Measurements from ENCODE around the gene PON3. TPM values are rescaled to one million over a fixed set of nuclear protein-coding genes. Genes with fewer than 3 reads are reported as not detected.

Gene PON3
- total RNA-seq, 2 experiments from 2014 or later = not detected

DNA sequence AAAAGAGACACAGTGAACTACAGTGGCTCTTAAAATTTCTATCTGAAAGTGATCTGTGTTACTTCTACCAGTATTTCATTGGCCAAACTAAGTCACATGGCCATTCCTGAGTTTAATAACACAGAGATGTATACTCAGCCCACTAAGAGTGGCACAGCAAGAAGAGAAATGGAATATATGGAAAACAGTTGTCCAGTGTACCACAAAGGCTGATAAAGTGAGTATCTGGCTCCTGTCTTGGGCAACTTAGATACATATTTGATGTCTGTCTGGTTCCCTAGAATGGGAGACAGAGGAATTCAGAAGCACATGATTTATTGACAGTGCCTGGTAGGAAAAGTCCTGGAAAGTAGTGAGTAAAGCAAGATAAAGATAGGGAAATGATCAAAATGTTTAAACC, 61.7 kb downstream of the PON3 start:
- H3K36me3 Mint-ChIP-seq (ENCODE audit: low read depth) = no peaks in the 10 kb centered on the region
- H3K9me3 Mint-ChIP-seq (ENCODE audit: low read depth) = no peaks in the 10 kb centered on the region
- ChIA-PET POLR2A (no interaction called here), CTCF (no interaction called here)
- no peak for ATAC-seq
- H3K27ac Mint-ChIP-seq = no peak overlapping the region
- peaks cover 12% of the 10 kb centered on the region for H3K4me1 Mint-ChIP-seq
- no peak for DNase-seq
- intact Hi-C loops (cut with DNase I, micrococcal nuclease) = no loop called here
- no peak overlapping the region for H3K4me3 Mint-ChIP-seq
- no peaks in the 10 kb centered on the region for H3K27me3 Mint-ChIP-seq

GRCh38 chr7:95330961-95331337, 65.2 kb downstream of the PON3 start:
- Mint-ChIP-seq H3K9me3 (ENCODE audit: low read depth) (no peaks in the 10 kb centered on the region), H3K27me3 (peaks cover 7% of the 10 kb centered on the region), H3K36me3 (ENCODE audit: low read depth) (no peaks in the 10 kb centered on the region), H3K27ac (peak overlapping the region; percentile 63), H3K4me1 (peaks cover 12% of the 10 kb centered on the region), H3K4me3 (peak overlapping the region; percentile 38)
- no peak for DNase-seq
- ChIA-PET CTCF (interaction anchor here (1.8 kb wide), 1 partner anchor 145 kb away, joined by 4 read pairs; no protein-coding TSS in a partner anchor), POLR2A (no interaction called here)
- intact Hi-C loops (cut with DNase I, micrococcal nuclease) = no loop called here
- peak; percentile 18 for ATAC-seq

DNA sequence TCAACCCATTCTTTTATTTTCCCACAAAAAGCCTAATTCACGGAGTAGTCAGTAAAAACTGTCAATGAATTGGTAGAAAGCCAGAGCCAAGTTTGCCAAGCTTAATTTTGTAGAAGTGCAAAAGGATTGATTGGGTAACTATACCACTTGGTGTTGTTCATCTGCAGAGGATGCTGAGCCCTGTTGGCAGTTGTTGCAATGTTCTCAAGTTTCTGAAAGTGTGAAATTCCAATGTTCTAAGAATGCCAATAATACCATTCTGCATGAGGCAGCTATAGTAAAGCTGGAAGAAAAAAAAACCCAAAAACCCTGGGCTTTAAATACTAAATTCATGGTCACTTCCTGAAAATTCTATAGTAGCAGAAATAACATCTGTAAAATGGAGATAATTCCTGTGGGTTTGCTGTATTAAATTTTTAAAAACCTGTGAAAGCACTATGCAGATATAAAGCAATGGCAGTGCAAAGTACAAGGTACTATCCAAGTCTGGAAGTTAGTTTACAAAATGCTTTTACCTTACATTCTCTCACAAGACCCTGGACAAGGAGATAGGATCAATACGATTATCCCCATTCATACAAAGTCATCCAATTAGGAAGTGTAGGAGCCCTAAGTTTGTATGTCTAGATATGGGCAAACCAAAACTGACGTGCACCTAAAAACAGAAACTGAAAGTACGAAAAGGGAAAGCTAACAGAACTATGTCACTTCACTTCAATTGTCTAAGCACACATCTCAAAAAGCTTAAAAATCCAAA, 65.8 kb downstream of the PON3 start:
- H3K9me3 Mint-ChIP-seq (ENCODE audit: low read depth) = no peaks in the 10 kb centered on the region
- DNase-seq (no peak), ATAC-seq (peak; percentile 78)
- intact Hi-C loops (cut with DNase I, micrococcal nuclease) = no loop called here
- ChIA-PET POLR2A (no interaction called here), CTCF (interaction anchor here (0.6 to 1.8 kb wide), 2 partner anchors 106 to 146 kb away, joined by 3 to 4 read pairs; no protein-coding TSS in a partner anchor)
- H3K36me3 Mint-ChIP-seq (ENCODE audit: low read depth) = no peaks in the 10 kb centered on the region
- H3K27ac Mint-ChIP-seq = peak overlapping the region; percentile 63
- peak overlapping the region; percentile 38 for H3K4me3 Mint-ChIP-seq
- H3K4me1 Mint-ChIP-seq = peaks cover 12% of the 10 kb centered on the region
- H3K27me3 Mint-ChIP-seq = peaks cover 10% of the 10 kb centered on the region

- CTCF ChIA-PET = no interaction called here
- intact Hi-C loops (cut with DNase I, micrococcal nuclease) = no loop called here
- Mint-ChIP-seq H3K4me3 (no peak overlapping the region), H3K36me3 (ENCODE audit: low read depth) (no peaks in the 10 kb centered on the region), H3K9me3 (ENCODE audit: low read depth) (no peaks in the 10 kb centered on the region), H3K4me1 (peaks cover 18% of the 10 kb centered on the region), H3K27ac (no peak overlapping the region), H3K27me3 (peaks cover 15% of the 10 kb centered on the region)
- POLR2A ChIA-PET = no interaction called here
- DNase-seq (no peak), ATAC-seq (no peak)
Measured at GRCh38 chr7:95327356-95327755, 68.8 kb downstream of the PON3 start.

DNA sequence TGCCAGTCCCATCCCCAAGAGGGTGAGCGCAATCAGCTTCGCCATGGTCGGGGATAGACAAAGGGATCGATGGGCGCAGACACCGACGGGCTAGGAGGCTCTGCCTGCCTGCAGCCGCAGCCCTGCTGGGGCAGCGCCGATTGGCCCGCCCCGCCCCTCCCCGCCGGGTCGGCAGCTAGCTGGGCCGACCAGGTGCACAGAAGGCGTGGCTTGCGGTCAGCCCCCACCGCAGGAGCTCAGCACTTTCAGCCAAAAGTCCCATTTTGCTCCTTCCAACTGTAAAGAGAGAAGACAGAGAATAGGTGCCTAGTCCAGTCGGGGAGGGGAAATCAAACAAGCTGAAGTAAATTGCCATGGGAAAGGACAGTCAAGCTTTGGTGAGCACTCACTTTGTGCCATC, 71.7 kb downstream of the PON3 start, which contains the start of gene PON1:
Gene PON1, minus strand, starts transcription at position 102 of the 400 bp plus-strand sequence. Its CDS starts 57 bp downstream, at position 45.
- Mint-ChIP-seq H3K27ac (no peak within 1 kb of the TSS), H3K4me3 (no peak within 1 kb of the TSS), H3K9me3 (ENCODE audit: low read depth) (no peaks in the 10 kb centered on the region), H3K4me1 (peaks cover 6% of the 10 kb centered on the region), H3K27me3 (peaks cover 15% of the 10 kb centered on the region), H3K36me3 (ENCODE audit: low read depth) (no peaks in the 10 kb centered on the region)
- intact Hi-C loops (cut with DNase I, micrococcal nuclease) = no loop called here
- ATAC-seq (peak; percentile 69), DNase-seq (peak; percentile 49)
- ChIA-PET POLR2A (no interaction called here), CTCF (interaction anchor here (0.9 to 1.0 kb wide), 2 partner anchors 11 to 111 kb away, joined by 3 read pairs; no protein-coding TSS in a partner anchor)

DNA sequence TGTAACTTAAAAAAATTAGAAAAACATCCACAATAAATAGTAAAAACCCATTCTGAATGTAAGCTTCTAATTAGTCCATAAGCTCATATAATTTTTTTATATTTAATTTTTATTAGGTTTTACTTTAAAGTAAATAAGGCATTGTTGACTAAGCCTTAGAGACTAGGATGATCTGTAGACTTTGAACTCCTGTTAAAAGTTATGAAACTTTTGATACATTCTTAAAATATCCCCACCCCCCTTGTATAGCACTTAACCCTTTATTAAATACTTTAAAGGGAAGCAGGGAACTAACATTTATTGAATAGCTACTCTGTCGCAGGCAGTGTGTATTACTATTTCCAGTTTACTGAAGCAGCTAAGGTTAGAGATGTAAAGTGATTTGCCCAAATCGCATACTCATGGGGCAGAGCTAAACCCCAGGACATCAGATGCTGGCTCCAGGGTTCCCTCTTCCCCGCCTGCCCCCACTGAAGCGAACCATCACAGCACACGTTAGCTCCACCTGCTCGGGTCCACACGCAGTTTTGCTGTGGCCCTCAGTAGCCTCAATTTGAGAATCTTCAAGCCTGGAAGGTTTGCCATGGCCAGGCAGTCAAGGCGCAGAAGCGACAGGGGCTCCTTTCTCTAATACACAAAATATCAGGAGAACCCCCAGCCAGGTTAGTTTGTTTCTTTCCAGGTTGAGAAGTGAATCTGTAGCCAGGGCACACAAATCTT, 72.6 kb downstream of the PON3 start:
- intact Hi-C loops (cut with DNase I, micrococcal nuclease) = no loop called here
- CTCF ChIA-PET = interaction anchor here (0.7 to 1.0 kb wide), 3 partner anchors 12 to 217 kb away, joined by 3 read pairs; no protein-coding TSS in a partner anchor
- ATAC-seq = no peak

DNA sequence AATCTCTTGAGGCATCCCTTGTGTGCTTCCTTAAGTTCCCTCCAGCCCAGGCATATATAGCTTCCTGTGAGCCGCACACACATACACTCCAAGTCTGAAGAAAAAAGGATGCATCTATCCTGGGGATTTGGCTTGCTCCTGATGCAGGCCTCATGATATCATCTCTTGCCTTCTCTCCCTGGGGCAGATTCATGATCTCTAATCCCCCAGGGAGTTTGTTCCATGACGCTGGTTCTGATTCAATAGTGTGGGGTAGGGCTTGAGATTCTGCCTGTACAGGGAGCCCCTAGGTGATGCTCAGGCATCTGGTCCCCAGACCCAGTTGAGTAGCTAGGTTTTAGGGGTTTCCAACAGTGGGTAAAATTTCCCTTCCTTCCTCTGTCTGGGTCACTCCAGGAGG, 73.3 kb downstream of the PON3 start:
- ATAC-seq (no peak), DNase-seq (no peak)
- Mint-ChIP-seq H3K36me3 (ENCODE audit: low read depth) (no peaks in the 10 kb centered on the region), H3K4me1 (peaks cover 6% of the 10 kb centered on the region), H3K9me3 (ENCODE audit: low read depth) (no peaks in the 10 kb centered on the region), H3K27me3 (peaks cover 10% of the 10 kb centered on the region), H3K4me3 (no peak overlapping the region), H3K27ac (no peak overlapping the region)
- CTCF ChIA-PET = interaction anchor here (0.7 to 1.0 kb wide), 2 partner anchors 27 to 217 kb away, joined by 3 read pairs; no protein-coding TSS in a partner anchor
- intact Hi-C loops (cut with DNase I, micrococcal nuclease) = no loop called here
- POLR2A ChIA-PET = no interaction called here

More for the DNA sequence above, 72.6 kb downstream of the PON3 start:
- peaks cover 6% of the 10 kb centered on the region for H3K4me1 Mint-ChIP-seq
- no peak for DNase-seq
- H3K36me3 Mint-ChIP-seq (ENCODE audit: low read depth) = no peaks in the 10 kb centered on the region
- no peak overlapping the region for H3K4me3 Mint-ChIP-seq
- no peaks in the 10 kb centered on the region for H3K9me3 Mint-ChIP-seq (ENCODE audit: low read depth)
- POLR2A ChIA-PET = no interaction called here
- H3K27ac Mint-ChIP-seq = no peak overlapping the region
- peaks cover 10% of the 10 kb centered on the region for H3K27me3 Mint-ChIP-seq

- H3K36me3 Mint-ChIP-seq (ENCODE audit: low read depth) = no peaks in the 10 kb centered on the region
- POLR2A ChIA-PET = no interaction called here
- ATAC-seq (no peak), DNase-seq (no peak)
- CTCF ChIA-PET = no interaction called here
- H3K4me1 Mint-ChIP-seq = peaks cover 6% of the 10 kb centered on the region
- H3K27me3 Mint-ChIP-seq = peaks cover 10% of the 10 kb centered on the region
- H3K9me3 Mint-ChIP-seq (ENCODE audit: low read depth) = no peaks in the 10 kb centered on the region
- H3K27ac Mint-ChIP-seq = no peak overlapping the region
- H3K4me3 Mint-ChIP-seq = no peak overlapping the region
- intact Hi-C loops (cut with DNase I, micrococcal nuclease) = no loop called here
Measured at GRCh38 chr7:95322396-95322795, 73.8 kb downstream of the PON3 start.

DNA sequence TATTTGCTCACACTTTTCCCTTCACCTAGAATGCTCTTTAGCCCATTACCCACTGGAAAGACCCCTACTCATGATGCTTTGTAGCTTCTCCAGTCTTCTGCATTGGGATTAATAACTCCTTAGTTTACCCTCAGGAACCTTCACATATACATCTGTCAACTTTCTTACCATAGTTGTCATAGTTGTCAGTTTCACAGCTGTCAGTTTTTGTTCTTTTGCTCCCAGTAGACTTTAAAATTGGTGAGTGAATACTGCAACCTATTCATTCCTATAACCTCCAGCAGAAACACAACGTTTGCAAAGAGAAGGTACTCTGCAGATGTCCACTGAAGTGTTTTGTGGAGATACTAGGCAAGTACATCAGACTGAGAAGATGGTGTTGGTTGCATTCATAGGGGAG, 74.5 kb downstream of the PON3 start:
- DNase-seq (no peak), ATAC-seq (no peak)
- H3K27ac Mint-ChIP-seq = no peak overlapping the region
- peaks cover 10% of the 10 kb centered on the region for H3K27me3 Mint-ChIP-seq
- peaks cover 6% of the 10 kb centered on the region for H3K4me1 Mint-ChIP-seq
- intact Hi-C loops (cut with DNase I, micrococcal nuclease) = no loop called here
- H3K9me3 Mint-ChIP-seq (ENCODE audit: low read depth) = no peaks in the 10 kb centered on the region
- CTCF ChIA-PET = no interaction called here
- no peak overlapping the region for H3K4me3 Mint-ChIP-seq
- POLR2A ChIA-PET = no interaction called here
- no peaks in the 10 kb centered on the region for H3K36me3 Mint-ChIP-seq (ENCODE audit: low read depth)

DNA sequence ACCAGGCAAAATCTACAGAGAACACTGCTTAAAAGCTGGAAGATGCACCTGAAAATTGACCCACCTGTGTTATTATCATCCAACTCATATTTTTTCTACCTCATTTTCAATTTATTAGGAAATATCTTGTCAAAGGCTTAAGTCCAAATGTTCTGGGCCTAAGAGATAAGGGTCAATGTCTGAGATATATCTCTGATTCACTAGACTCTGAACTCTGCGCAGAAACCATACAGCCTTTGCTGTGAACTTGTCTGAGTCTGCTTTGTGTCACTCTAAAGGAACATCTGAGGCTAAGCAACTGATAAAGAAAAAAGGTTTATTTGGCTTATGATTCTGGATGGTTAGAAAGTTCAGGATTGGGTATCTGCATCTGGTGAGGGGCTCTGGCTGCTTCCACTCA, 75.5 kb downstream of the PON3 start:
- Mint-ChIP-seq H3K9me3 (ENCODE audit: low read depth) (no peaks in the 10 kb centered on the region), H3K27ac (no peak overlapping the region), H3K27me3 (peaks cover 8% of the 10 kb centered on the region), H3K4me1 (peaks cover 6% of the 10 kb centered on the region), H3K4me3 (no peak overlapping the region), H3K36me3 (ENCODE audit: low read depth) (no peaks in the 10 kb centered on the region)
- intact Hi-C loops (cut with DNase I, micrococcal nuclease) = no loop called here
- ATAC-seq (no peak), DNase-seq (no peak)
- POLR2A ChIA-PET = no interaction called here
- CTCF ChIA-PET = no interaction called here

- DNase-seq = no peak
- ATAC-seq = no peak
- no peaks in the 10 kb centered on the region for H3K36me3 Mint-ChIP-seq (ENCODE audit: low read depth)
- no peaks in the 10 kb centered on the region for H3K9me3 Mint-ChIP-seq (ENCODE audit: low read depth)
- ChIA-PET POLR2A (no interaction called here), CTCF (no interaction called here)
- peaks cover under 1% of the 10 kb centered on the region for H3K4me1 Mint-ChIP-seq
- H3K27me3 Mint-ChIP-seq = no peaks in the 10 kb centered on the region
- H3K27ac Mint-ChIP-seq = no peak overlapping the region
- intact Hi-C loops (cut with DNase I, micrococcal nuclease) = no loop called here
- H3K4me3 Mint-ChIP-seq = no peak overlapping the region
Measured at GRCh38 chr7:95319570-95319969, 76.6 kb downstream of the PON3 start.

DNA sequence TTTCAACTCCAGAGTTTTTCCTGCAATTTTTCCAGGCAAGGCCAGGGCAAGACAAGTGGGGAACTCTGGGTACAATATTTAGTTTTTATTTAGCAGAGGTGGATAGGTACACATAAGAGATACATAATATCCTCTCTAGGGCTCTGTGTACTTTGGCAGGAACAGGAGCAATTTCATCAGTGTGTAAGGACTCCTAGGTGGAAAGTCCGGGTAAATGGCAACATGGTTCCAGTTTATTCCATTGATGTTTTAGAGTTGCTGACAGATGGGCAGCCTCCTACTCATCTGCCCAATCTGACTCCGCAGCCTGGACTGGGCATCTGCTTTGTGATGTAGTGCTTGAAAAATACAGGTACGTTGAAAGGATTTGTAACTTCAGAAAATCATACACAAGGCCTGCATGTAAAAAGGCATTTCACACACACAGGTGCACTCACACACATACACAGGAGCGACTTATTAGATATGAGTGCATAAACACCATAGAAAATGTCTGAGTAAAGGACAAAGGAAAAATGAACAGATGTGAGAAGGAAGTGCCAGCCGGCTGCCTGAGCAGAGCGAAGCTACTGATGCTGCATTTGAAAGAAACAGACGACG, 77.6 kb downstream of the PON3 start:
- no peak overlapping the region for H3K4me3 Mint-ChIP-seq
- intact Hi-C loops (cut with DNase I, micrococcal nuclease) = no loop called here
- ChIA-PET POLR2A (no interaction called here), CTCF (no interaction called here)
- no peaks in the 10 kb centered on the region for H3K36me3 Mint-ChIP-seq (ENCODE audit: low read depth)
- H3K27ac Mint-ChIP-seq = no peak overlapping the region
- ATAC-seq (no peak), DNase-seq (no peak)
- H3K4me1 Mint-ChIP-seq = no peaks in the 10 kb centered on the region
- H3K27me3 Mint-ChIP-seq = peaks cover 3% of the 10 kb centered on the region
- H3K9me3 Mint-ChIP-seq (ENCODE audit: low read depth) = no peaks in the 10 kb centered on the region
